Measurements from ENCODE around the gene C1QBP. TPM values are rescaled to one million over a fixed set of nuclear protein-coding genes. Genes with fewer than 3 reads are reported as not detected.

The C1QBP gene
- total RNA-seq, 2 experiments from 2014 or later = 59.9 to 62.9 TPM

GRCh38 chr17:5481451-5481850 lies 42.5 kb upstream of the C1QBP start:
- Histone ChIP-seq H3K4me3 (ENCODE audit: low read length) (no peak overlapping the region), H3K36me3 (ENCODE audit: insufficient read depth, low read length) (peaks cover 79% of the 10 kb centered on the region), H3K27ac (ENCODE audit: low read depth in 1 of 2, low read length in 2 of 2) (no peak overlapping the region), H3K4me1 (ENCODE audit: insufficient read depth, low read length) (peaks cover 16% of the 10 kb centered on the region), H3K9me3 (ENCODE audit: control insufficient read depth in 1 of 2, insufficient read depth in 1 of 2, low read length in 2 of 2) (no peaks in the 10 kb centered on the region), H3K27me3 (ENCODE audit: control insufficient read depth in 1 of 2, insufficient read depth in 2 of 2, low read length in 2 of 2) (no peaks in the 10 kb centered on the region)
- H3K27ac Mint-ChIP-seq = no peak overlapping the region
- no peaks in the 10 kb centered on the region for H3K27me3 Mint-ChIP-seq
- ChIA-PET POLR2A (no interaction called here), CTCF (no interaction called here)
- DNase-seq = no peak
- peaks cover 59% of the 10 kb centered on the region for H3K4me1 Mint-ChIP-seq (ENCODE audit: low read depth)
- ATAC-seq (ENCODE audit: poor library complexity) = no peak
- TF ChIP-seq, protein P1, sequence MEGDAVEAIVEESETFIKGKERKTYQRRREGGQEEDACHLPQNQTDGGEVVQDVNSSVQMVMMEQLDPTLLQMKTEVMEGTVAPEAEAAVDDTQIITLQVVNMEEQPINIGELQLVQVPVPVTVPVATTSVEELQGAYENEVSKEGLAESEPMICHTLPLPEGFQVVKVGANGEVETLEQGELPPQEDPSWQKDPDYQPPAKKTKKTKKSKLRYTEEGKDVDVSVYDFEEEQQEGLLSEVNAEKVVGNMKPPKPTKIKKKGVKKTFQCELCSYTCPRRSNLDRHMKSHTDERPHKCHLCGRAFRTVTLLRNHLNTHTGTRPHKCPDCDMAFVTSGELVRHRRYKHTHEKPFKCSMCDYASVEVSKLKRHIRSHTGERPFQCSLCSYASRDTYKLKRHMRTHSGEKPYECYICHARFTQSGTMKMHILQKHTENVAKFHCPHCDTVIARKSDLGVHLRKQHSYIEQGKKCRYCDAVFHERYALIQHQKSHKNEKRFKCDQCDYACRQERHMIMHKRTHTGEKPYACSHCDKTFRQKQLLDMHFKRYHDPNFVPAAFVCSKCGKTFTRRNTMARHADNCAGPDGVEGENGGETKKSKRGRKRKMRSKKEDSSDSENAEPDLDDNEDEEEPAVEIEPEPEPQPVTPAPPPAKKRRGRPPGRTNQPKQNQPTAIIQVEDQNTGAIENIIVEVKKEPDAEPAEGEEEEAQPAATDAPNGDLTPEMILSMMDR (IDR thresholded peaks at IDR 0.05) = no peak
- H3K4me3 Mint-ChIP-seq = no peak overlapping the region
- no peaks in the 10 kb centered on the region for H3K9me3 Mint-ChIP-seq
- intact Hi-C loops (cut with DNase I, micrococcal nuclease) = loop anchor here (10.0 kb wide), 2 partner anchors 67 to 1163 kb away; partner anchors contain the start of genes KIAA0753 (in 1 of the 2), NUP88 (in 1 of the 2) and TXNDC17 (in 1 of the 2)
- H3K36me3 Mint-ChIP-seq (ENCODE audit: low read depth) = peaks cover 89% of the 10 kb centered on the region

GRCh38 chr17:5480962-5481361 lies 42.0 kb upstream of the C1QBP start:
- Histone ChIP-seq H3K4me3 (ENCODE audit: low read length) (no peak overlapping the region), H3K4me1 (ENCODE audit: insufficient read depth, low read length) (peaks cover 16% of the 10 kb centered on the region), H3K27me3 (ENCODE audit: control insufficient read depth in 1 of 2, insufficient read depth in 2 of 2, low read length in 2 of 2) (no peaks in the 10 kb centered on the region), H3K27ac (ENCODE audit: low read depth in 1 of 2, low read length in 2 of 2) (no peak overlapping the region), H3K9me3 (ENCODE audit: control insufficient read depth in 1 of 2, insufficient read depth in 1 of 2, low read length in 2 of 2) (no peaks in the 10 kb centered on the region), H3K36me3 (ENCODE audit: insufficient read depth, low read length) (peaks cover 82% of the 10 kb centered on the region)
- DNase-seq (no peak), ATAC-seq (ENCODE audit: poor library complexity) (no peak)
- peaks cover 89% of the 10 kb centered on the region for H3K36me3 Mint-ChIP-seq (ENCODE audit: low read depth)
- no peak overlapping the region for H3K4me3 Mint-ChIP-seq
- H3K27ac Mint-ChIP-seq = no peak overlapping the region
- TF ChIP-seq, protein P1 (IDR thresholded peaks at IDR 0.05) = no peak
- H3K27me3 Mint-ChIP-seq = no peaks in the 10 kb centered on the region
- no peaks in the 10 kb centered on the region for H3K9me3 Mint-ChIP-seq
- ChIA-PET CTCF (no interaction called here), POLR2A (no interaction called here)
- H3K4me1 Mint-ChIP-seq (ENCODE audit: low read depth) = peaks cover 54% of the 10 kb centered on the region
- intact Hi-C loops (cut with DNase I, micrococcal nuclease) = loop anchor here (10.0 kb wide), 2 partner anchors 66 to 1164 kb away; partner anchors contain the start of genes KIAA0753 (in 1 of the 2), NUP88 (in 1 of the 2) and TXNDC17 (in 1 of the 2)

DNA sequence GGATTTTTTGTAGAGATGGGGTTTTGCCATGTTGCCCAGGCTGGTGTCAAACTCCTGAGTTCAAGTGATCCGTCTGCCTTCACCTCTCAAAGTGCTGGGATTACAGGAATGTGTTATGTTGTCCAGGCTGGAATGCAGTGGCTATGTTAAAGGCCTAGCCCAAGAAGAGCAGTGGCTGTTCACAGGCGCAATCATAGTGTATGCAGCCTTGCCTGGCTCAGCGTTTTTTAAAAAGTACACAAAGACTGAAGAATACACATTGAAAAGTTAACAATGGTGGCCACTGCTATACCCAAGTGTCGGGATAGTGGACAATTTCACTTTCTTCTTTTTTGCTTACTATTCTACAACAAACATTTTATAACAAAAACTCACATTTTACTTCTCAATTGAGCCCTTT lies 40.0 kb upstream of the C1QBP start:
- no peak overlapping the region for H3K4me3 ChIP-seq (ENCODE audit: low read length)
- Mint-ChIP-seq H3K36me3 (ENCODE audit: low read depth) (peaks cover 99% of the 10 kb centered on the region), H3K4me3 (no peak overlapping the region), H3K27me3 (no peaks in the 10 kb centered on the region), H3K9me3 (no peaks in the 10 kb centered on the region), H3K4me1 (ENCODE audit: low read depth) (peaks cover 36% of the 10 kb centered on the region), H3K27ac (no peak overlapping the region)
- peaks cover 89% of the 10 kb centered on the region for H3K36me3 ChIP-seq (ENCODE audit: insufficient read depth, low read length)
- CTCF ChIA-PET = no interaction called here
- no peak overlapping the region for H3K27ac ChIP-seq (ENCODE audit: low read depth in 1 of 2, low read length in 2 of 2)
- DNase-seq = no peak
- TF ChIP-seq, protein P1 (IDR thresholded peaks at IDR 0.05) = no peak
- no peak for ATAC-seq (ENCODE audit: poor library complexity)
- intact Hi-C loops (cut with DNase I, micrococcal nuclease) = no loop called here
- POLR2A ChIA-PET = no interaction called here
- no peaks in the 10 kb centered on the region for H3K4me1 ChIP-seq (ENCODE audit: insufficient read depth, low read length)
- no peaks in the 10 kb centered on the region for H3K27me3 ChIP-seq (ENCODE audit: control insufficient read depth in 1 of 2, insufficient read depth in 2 of 2, low read length in 2 of 2)
- no peaks in the 10 kb centered on the region for H3K9me3 ChIP-seq (ENCODE audit: control insufficient read depth in 1 of 2, insufficient read depth in 1 of 2, low read length in 2 of 2)
